Measurements from ENCODE around the gene GNG4.
A peak's percentile ranks its signal among the peaks of the same experiment; 100 is the strongest.
"Not testable (repeated sequence)": the region's sequence is repeated elsewhere in the genome, so short reads cannot be mapped to it uniquely, and the experiment has no call there.

GNG4 gene

GRCh38 chr1:235648954-235649367, 623 bp downstream of the GNG4 start:
- peak; percentile 55 for DNase-seq

- DNase-seq = no peak
Measured at GRCh38 chr1:235648407-235648907, 1.1 kb downstream of the GNG4 start.

GRCh38 chr1:235647537-235647936, 2.0 kb downstream of the GNG4 start:
- DNase-seq = not testable (repeated sequence)

GRCh38 chr1:235646463-235646862, 3.1 kb downstream of the GNG4 start:
- DNase-seq = no peak

- DNase-seq = no peak
Measured at GRCh38 chr1:235644693-235645305, 4.8 kb downstream of the GNG4 start.

- DNase-seq = no peak
Measured at GRCh38 chr1:235643837-235644692, 5.5 kb downstream of the GNG4 start.

DNA sequence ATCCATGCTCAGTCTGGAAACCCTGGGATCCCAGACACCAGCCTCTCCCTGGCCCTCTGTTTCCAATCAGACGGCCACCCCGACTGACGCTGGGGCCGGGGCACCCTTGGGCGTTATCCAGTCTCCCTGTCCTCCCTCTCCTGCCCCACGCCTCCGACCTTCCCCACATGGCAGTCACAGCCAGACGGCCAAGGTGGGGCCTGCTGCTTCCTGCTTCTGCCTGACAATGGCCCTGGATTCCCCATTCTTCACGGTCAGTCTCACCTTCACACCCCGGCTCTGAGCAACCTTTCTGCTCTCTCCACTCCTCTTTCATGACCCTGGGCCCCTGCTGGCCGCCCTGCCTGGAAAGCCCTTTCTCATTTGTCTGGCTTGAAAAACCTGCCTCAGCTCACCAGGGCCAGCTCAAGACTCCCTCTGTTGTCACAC, 6.6 kb downstream of the GNG4 start:
- no peak for DNase-seq

DNA sequence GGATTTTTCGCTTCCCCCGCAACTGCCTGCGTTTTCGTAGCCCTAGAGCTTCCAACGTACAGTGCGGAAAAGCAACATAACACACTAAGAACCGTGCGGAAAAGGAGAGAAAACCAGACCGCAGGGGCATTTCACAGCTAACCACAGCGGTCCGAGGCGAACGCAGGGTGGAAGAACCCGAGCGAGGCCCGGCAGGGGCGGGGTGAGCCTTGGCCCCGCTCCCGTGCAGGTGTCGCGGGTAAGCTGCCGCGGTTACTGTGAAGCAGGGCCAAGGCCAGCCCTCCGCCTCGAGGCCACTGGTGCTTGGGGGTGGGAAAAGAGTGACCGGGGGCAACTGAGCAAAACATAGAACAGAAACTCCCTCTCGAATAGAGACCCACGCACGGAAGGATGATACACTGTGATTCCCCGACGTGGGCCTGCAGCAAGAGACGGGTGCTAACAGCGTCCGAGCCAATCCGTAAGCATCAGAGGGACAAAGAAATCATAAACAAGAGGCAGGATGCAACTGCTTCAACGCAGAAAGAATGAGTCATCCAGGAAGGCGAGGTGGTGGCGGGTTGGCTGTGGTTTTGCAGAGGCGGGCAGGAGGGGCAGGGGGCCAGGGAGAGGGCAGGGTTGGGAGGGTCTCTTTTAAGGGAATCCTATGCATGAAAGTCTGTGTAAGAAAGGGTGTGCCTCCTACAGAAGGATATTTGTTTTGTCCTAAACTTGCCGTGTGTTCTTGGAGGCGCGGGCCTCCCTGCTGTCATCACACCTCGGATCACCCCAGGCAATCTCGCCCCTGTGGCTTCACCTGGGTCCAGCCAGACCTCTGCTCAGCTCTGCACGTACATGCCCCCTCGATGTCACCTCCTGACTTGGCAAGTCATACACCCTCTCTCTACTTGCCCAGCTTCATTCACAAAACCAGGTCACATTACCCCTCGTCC, 7.3 kb downstream of the GNG4 start:
- DNase-seq = peak; percentile 76

GRCh38 chr1:235640580-235640979, 9.0 kb downstream of the GNG4 start:
- no peak for DNase-seq

- DNase-seq = no peak
Measured at GRCh38 chr1:235639226-235640205, 10.1 kb downstream of the GNG4 start.

GRCh38 chr1:235638612-235639011, 11.0 kb downstream of the GNG4 start:
- DNase-seq = not testable (repeated sequence)

- no peak for DNase-seq
Measured at GRCh38 chr1:235637756-235638534, 11.6 kb downstream of the GNG4 start.

DNA sequence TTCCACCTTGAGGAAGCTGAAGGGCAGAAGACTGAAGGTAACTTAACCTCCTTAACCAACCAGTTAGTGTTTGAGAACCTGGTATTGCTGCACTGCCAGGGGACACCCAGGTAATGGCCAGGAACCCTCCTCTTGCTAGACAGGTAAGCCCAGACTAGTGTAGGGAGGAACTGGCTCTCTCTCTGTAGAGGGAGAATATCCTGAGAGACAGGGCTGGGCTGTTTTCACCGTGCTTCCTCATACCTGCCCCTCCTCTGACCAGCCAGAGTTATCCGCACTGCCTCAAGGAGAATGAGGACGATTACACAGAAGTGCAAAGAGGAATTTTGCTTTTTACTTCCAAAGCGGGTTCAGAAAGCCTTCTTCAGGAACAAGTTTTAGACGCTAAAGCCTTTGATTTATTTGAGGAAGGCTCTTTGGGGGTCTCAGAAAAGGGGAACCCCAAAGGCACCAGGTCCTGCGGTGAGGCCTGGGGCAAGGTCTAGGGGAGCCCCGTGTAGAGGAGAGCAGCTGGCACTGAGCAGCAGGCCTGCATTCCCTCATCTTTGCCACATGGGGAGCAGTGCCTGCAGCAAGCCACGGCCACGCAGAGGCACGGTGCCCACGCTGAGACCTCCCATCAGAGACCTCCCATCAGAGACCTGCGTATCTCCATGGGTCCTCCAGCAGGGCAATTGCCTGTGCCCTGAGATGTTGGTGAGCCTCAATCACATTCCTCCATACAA, 13.5 kb downstream of the GNG4 start:
- no peak for DNase-seq

GRCh38 chr1:235632506-235633401, 16.8 kb downstream of the GNG4 start:
- no peak for DNase-seq

DNA sequence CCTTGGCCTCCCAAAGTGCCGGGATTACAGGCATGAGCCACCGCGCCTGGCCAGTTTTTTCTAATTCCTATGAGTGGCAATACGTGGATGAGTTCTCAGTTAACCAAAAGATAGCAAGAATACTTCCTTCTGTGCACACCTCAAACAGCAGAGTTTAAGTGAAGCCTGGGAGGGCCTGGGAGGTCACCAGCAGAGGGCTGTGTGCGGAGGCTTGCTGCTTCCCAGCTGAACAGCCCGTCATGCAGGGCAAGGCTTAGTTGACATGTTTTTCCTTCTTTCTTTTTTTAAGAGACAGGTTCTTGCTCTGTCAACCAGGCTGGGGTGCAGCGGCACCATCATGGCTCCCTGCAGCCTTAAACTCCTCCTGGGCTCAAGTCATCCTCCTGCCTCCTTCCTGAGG, 17.8 kb downstream of the GNG4 start:
- no peak for DNase-seq

DNA sequence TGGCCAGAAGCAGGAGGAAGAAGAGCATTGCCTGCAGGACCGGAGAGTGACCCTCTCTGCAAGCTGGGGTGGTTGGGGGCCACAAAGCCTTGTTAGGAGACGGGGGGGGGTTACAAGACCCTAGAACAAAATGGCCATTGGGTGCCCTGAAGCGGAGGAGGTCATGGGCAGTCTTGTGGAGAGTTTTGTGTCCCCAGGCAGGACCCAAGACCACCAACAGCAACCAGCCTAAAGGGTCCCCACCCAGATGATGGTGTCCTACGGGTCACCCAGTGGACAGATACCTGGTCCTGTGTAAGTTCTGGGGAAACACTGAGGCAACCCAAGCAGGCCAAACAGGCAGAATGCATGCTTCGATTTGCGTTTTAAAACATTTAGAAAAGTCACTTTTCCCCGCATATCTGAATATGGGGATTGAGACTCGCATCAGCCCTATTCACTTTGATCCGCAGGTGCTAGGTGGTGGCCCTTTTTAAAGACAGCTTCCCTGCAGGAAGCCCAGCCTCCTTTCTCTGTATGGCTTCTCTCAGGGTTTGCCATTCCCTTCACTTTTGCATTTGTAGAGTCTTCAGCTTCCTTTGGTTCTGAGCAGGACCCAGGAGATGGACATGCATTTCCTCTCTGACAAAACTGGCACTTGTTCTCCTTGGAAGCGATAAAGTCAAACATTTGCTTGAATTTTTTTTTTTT, 21.1 kb downstream of the GNG4 start:
- no peak for DNase-seq

DNA sequence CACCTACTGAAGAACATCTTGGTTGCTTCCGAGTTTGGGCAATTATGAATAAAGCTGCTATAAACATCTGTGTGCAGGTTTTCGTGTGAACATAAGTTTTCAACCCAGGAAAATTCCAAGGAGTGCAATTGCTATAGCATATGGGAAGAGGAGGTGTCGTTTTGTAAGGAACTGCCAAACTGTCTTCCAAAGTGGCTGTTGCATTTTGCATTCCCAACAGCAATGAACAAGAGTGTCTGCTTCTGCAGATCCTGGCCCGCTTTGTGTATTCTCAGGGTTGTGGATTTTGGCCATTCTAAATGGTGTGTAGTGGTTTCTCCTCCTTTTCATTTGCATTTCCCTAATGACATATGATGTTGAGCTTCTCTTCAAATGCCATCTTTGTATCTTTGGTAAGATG, 23.8 kb downstream of the GNG4 start:
- DNase-seq = no peak

DNA sequence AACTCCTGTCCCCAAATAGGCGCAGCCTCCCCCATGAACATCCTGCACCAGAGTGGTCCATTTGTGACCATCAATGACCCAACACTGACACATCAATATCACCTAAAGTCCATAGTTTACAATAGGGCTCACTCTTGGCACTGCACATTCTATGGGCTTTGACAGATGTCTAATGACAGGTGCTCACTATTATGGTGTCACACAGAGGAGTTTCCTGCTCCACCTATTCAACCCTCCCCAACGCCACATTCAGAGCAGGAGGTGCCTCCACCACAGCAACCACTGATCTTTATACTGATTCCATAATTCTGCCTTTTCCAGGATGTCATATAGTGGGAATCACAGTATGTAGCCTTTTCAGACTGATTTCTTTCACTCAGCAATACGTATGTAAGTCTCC, 24.2 kb downstream of the GNG4 start:
- no peak for DNase-seq
